A549 (cell line): ENCODE measurements around the gene BPI.

Experiments
- CEBPB ChIP-seq, 2 experiments: fragments of >200 bp in 1 of 2; sonication (Bioruptor Twin) in 1 of 2; formaldehyde crosslinking in 1 of 2; IDR thresholded peaks; 2 replicates each; pipeline ENCODE4 v1.6.1; 2012 to 2016
- FOSL2 ChIP-seq, 2 experiments: fragments of 450-650 bp in 1 of 2; fragments of >200 bp in 1 of 2; sonication (Bioruptor Twin) in 1 of 2; formaldehyde crosslinking; IDR thresholded peaks; 2 replicates each; pipeline versions ENCODE4 v1.5.0 to v1.6.1; 2016 to 2020; ENCODE audit warnings: mild to moderate bottlenecking in 1 of 2, moderate library complexity in 1 of 2
- RAD21 ChIP-seq, 2 experiments: fragments of >200 bp in 1 of 2; sonication (Bioruptor Twin) in 1 of 2; formaldehyde crosslinking in 1 of 2; IDR thresholded peaks in 1 of 2; conservative IDR thresholded peaks in 1 of 2; 2 replicates in 1 of 2; 3 replicates in 1 of 2; pipeline ENCODE4 v1.6.1; 2012 to 2018; ENCODE audit warnings: inconsistent platforms in 1 of 2
- ZNF302 ChIP-seq: fragments of 250-450 bp; sonication (Bioruptor Pico); IDR thresholded peaks from 2 replicates; pipeline ENCODE4 v1.9.0; 2021; ENCODE audit warnings: inconsistent platforms, mild to moderate bottlenecking, moderate library complexity
- TF ChIP-seq, protein P1 (sequence below): fragments of >200 bp; sonication (Bioruptor Twin); formaldehyde crosslinking; IDR thresholded peaks from 3 replicates; pipeline ENCODE4 v1.5.1; 2016
- TF ChIP-seq, protein P2 (sequence below): IDR thresholded peaks from 2 replicates; pipeline ENCODE4 v1.6.1; 2012

DNA sequence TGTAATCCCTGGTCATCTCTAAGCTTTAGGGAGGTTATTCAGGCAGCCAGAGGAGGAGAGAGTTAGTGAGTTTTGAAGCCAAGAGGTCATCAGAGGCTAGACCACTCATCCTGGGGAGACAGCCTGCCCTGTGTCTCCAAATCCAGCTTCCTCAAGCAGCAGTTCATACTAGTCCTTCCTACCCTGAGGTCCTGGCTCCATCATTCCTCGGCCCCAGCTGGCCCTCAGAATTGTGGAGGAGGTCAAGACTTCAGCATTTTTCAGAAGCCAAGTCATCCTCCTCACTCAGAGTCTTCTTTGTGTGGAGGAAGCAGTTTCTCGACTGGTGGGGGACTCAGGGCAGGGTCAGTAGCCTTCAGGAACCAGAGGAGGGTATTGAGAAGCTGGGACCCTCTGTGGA, 31.0 kb upstream of the BPI start:
- TF ChIP-seq RAD21 (conservative IDR thresholded peaks at IDR 0.05 in 1 of 2, IDR thresholded peaks at IDR 0.05 in 1 of 2) (no peak), CEBPB (IDR thresholded peaks at IDR 0.05) (no peak), ZNF302 (CRISPR knock-in tag) (no peak), FOSL2 (IDR thresholded peaks at IDR 0.05) (no peak), FOSL2 (CRISPR knock-in tag; IDR thresholded peaks at IDR 0.05) (no peak)
- TF ChIP-seq, protein P1, sequence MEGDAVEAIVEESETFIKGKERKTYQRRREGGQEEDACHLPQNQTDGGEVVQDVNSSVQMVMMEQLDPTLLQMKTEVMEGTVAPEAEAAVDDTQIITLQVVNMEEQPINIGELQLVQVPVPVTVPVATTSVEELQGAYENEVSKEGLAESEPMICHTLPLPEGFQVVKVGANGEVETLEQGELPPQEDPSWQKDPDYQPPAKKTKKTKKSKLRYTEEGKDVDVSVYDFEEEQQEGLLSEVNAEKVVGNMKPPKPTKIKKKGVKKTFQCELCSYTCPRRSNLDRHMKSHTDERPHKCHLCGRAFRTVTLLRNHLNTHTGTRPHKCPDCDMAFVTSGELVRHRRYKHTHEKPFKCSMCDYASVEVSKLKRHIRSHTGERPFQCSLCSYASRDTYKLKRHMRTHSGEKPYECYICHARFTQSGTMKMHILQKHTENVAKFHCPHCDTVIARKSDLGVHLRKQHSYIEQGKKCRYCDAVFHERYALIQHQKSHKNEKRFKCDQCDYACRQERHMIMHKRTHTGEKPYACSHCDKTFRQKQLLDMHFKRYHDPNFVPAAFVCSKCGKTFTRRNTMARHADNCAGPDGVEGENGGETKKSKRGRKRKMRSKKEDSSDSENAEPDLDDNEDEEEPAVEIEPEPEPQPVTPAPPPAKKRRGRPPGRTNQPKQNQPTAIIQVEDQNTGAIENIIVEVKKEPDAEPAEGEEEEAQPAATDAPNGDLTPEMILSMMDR, result no peak
- TF ChIP-seq, protein P2, sequence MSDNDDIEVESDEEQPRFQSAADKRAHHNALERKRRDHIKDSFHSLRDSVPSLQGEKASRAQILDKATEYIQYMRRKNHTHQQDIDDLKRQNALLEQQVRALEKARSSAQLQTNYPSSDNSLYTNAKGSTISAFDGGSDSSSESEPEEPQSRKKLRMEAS, result no peak
